ENCODE measurements around the gene NFIL3. TPM values are rescaled to one million over a fixed set of nuclear protein-coding genes. Genes with fewer than 3 reads are reported as not detected.

Gene NFIL3
- total RNA-seq, 2 donors from 2014 or later, result 24.6 to 57.8 TPM

GRCh38 chr9:91433180-91433579 lies 9.5 kb upstream of the NFIL3 start:
- no peaks in the 10 kb centered on the region for H3K27me3 ChIP-seq (replicated peaks; ENCODE audit: insufficient read depth)
- ATAC-seq (ENCODE audit: insufficient number of reproducible peaks, low FRiP score, low read depth) (peak; percentile 58), DNase-seq (ENCODE audit: low spot score) (no peak)
- TF ChIP-seq, protein P1, sequence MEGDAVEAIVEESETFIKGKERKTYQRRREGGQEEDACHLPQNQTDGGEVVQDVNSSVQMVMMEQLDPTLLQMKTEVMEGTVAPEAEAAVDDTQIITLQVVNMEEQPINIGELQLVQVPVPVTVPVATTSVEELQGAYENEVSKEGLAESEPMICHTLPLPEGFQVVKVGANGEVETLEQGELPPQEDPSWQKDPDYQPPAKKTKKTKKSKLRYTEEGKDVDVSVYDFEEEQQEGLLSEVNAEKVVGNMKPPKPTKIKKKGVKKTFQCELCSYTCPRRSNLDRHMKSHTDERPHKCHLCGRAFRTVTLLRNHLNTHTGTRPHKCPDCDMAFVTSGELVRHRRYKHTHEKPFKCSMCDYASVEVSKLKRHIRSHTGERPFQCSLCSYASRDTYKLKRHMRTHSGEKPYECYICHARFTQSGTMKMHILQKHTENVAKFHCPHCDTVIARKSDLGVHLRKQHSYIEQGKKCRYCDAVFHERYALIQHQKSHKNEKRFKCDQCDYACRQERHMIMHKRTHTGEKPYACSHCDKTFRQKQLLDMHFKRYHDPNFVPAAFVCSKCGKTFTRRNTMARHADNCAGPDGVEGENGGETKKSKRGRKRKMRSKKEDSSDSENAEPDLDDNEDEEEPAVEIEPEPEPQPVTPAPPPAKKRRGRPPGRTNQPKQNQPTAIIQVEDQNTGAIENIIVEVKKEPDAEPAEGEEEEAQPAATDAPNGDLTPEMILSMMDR (IDR thresholded peaks at IDR 0.05), result peak; percentile 56
- H3K4me1 ChIP-seq (ENCODE audit: control insufficient read depth in 1 of 2, low read depth in 2 of 2), result no peaks in the 10 kb centered on the region
- no peak overlapping the region for H3K4me3 ChIP-seq
- H3K36me3 ChIP-seq, result no peaks in the 10 kb centered on the region
- no peak overlapping the region for H3K27ac ChIP-seq
- no peaks in the 10 kb centered on the region for H3K9me3 ChIP-seq

GRCh38 chr9:91431485-91431884 lies 7.9 kb upstream of the NFIL3 start:
- TF ChIP-seq, protein P1 (IDR thresholded peaks at IDR 0.05), result no peak
- no peak for DNase-seq (ENCODE audit: low spot score)
- H3K4me1 ChIP-seq (ENCODE audit: control insufficient read depth in 1 of 2, low read depth in 2 of 2), result peaks cover 0 to 4% of the 10 kb centered on the region in 2 donors
- H3K9me3 ChIP-seq, result no peaks in the 10 kb centered on the region
- no peak for ATAC-seq (ENCODE audit: insufficient number of reproducible peaks, low FRiP score, low read depth)
- H3K36me3 ChIP-seq, result no peaks in the 10 kb centered on the region
- no peak overlapping the region for H3K4me3 ChIP-seq
- H3K27ac ChIP-seq, result no peak overlapping the region
- H3K27me3 ChIP-seq (replicated peaks; ENCODE audit: insufficient read depth), result no peaks in the 10 kb centered on the region

DNA sequence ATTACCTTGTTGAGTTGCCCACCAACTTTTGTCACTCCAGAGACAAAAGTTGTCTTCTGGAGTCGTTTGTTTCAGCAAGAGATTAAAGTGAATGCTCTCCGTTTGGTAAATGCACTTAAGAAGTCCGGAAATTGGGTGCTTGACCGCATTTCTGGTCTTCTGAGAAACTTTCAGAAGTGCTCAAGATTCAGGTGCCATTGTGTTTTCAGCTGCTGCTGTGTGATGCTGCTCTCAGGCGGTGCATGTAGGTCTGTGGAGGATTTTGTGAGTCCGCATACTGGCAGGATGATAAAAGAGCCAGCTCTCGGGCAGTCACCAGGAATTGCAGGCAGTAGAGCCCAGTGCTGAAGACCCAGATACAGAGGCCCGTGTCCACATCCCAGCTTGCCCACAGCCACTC lies 5.9 kb upstream of the NFIL3 start:
- no peak for DNase-seq (ENCODE audit: low spot score)
- Histone ChIP-seq H3K9me3 (no peaks in the 10 kb centered on the region), H3K4me3 (no peak overlapping the region), H3K27me3 (replicated peaks; ENCODE audit: insufficient read depth) (no peaks in the 10 kb centered on the region), H3K36me3 (no peaks in the 10 kb centered on the region), H3K27ac (no peak overlapping the region), H3K4me1 (ENCODE audit: control insufficient read depth in 1 of 2, low read depth in 2 of 2) (peaks cover 0 to 13% of the 10 kb centered on the region in 2 donors)
- TF ChIP-seq, protein P1 (IDR thresholded peaks at IDR 0.05), result no peak
- no peak for ATAC-seq (ENCODE audit: insufficient number of reproducible peaks, low FRiP score, low read depth)

GRCh38 chr9:91428927-91429351 lies 5.3 kb upstream of the NFIL3 start:
- TF ChIP-seq, protein P1 (IDR thresholded peaks at IDR 0.05), result no peak
- Histone ChIP-seq H3K27ac (no peak overlapping the region), H3K27me3 (replicated peaks; ENCODE audit: insufficient read depth) (no peaks in the 10 kb centered on the region), H3K36me3 (no peaks in the 10 kb centered on the region), H3K9me3 (no peaks in the 10 kb centered on the region), H3K4me3 (no peak overlapping the region), H3K4me1 (ENCODE audit: control insufficient read depth in 1 of 2, low read depth in 2 of 2) (peaks cover 0 to 13% of the 10 kb centered on the region in 2 donors)
- DNase-seq (ENCODE audit: low spot score) (no peak), ATAC-seq (ENCODE audit: insufficient number of reproducible peaks, low FRiP score, low read depth) (no peak)

GRCh38 chr9:91428436-91428835 lies 4.8 kb upstream of the NFIL3 start:
- H3K27me3 ChIP-seq (replicated peaks; ENCODE audit: insufficient read depth), result no peaks in the 10 kb centered on the region
- DNase-seq (ENCODE audit: low spot score) (no peak), ATAC-seq (ENCODE audit: insufficient number of reproducible peaks, low FRiP score, low read depth) (no peak)
- TF ChIP-seq, protein P1 (IDR thresholded peaks at IDR 0.05), result no peak
- H3K36me3 ChIP-seq, result no peaks in the 10 kb centered on the region
- H3K4me1 ChIP-seq (ENCODE audit: control insufficient read depth in 1 of 2, low read depth in 2 of 2), result peaks cover 0 to 13% of the 10 kb centered on the region in 2 donors
- no peak overlapping the region for H3K4me3 ChIP-seq
- H3K27ac ChIP-seq, result no peak overlapping the region
- H3K9me3 ChIP-seq, result no peaks in the 10 kb centered on the region

Measured in thoracic aorta (tissue), 2 donors.